Fibroblast of skin of right biceps (primary cell): ENCODE measurements around the gene ZSWIM8.

Experiments used
- DNase-seq: peaks from one replicate; pipeline ENCODE4 v3.0.0-alpha.2; 2013

The ZSWIM8 gene

GRCh38 chr10:73797324-73798025 is 12.1 kb downstream of the ZSWIM8 start:
- DNase-seq, result no peak

- DNase-seq, result no peak
Observed at GRCh38 chr10:73798087-73798486, 12.7 kb downstream of the ZSWIM8 start.

- DNase-seq, result no peak
Observed at GRCh38 chr10:73798927-73799560, 13.6 kb downstream of the ZSWIM8 start.

GRCh38 chr10:73799899-73800559 is 14.6 kb downstream of the ZSWIM8 start:
- DNase-seq, result no peak

- DNase-seq, result no peak
Observed at GRCh38 chr10:73800560-73801252, 15.3 kb downstream of the ZSWIM8 start.

- DNase-seq, result no peak
Observed at GRCh38 chr10:73801253-73801590, 15.8 kb downstream of the ZSWIM8 start.

GRCh38 chr10:73802276-73802991 is 17.0 kb downstream of the ZSWIM8 start:
- no peak for DNase-seq

GRCh38 chr10:73803680-73804286 is 18.4 kb downstream of the ZSWIM8 start:
- no peak for DNase-seq

- no peak for DNase-seq
Observed at GRCh38 chr10:73806176-73806950, 21.0 kb downstream of the ZSWIM8 start.

GRCh38 chr10:73807471-73807870 is 22.1 kb downstream of the ZSWIM8 start:
- DNase-seq, result no peak

GRCh38 chr10:73808021-73808815 is 22.8 kb downstream of the ZSWIM8 start:
- no peak for DNase-seq

- no peak for DNase-seq
Observed at GRCh38 chr10:73809061-73809818, 23.8 kb downstream of the ZSWIM8 start.

GRCh38 chr10:73810358-73810734 is 24.9 kb downstream of the ZSWIM8 start:
- DNase-seq, result peak; percentile 6

GRCh38 chr10:73810735-73811465 is 25.5 kb downstream of the ZSWIM8 start:
- peak; percentile 14 for DNase-seq

GRCh38 chr10:73812657-73813056 is 27.3 kb downstream of the ZSWIM8 start:
- no peak for DNase-seq

- DNase-seq, result no peak
Observed at GRCh38 chr10:73813333-73813732, 27.9 kb downstream of the ZSWIM8 start.

- DNase-seq, result no peak
Observed at GRCh38 chr10:73814276-73814895, 29.0 kb downstream of the ZSWIM8 start.

GRCh38 chr10:73814896-73815718 is 29.7 kb downstream of the ZSWIM8 start:
- DNase-seq, result no peak
